Glutamatergic neuron (in vitro differentiated cells): ENCODE measurements around the gene RBMX. TPM values are rescaled to one million over a fixed set of nuclear protein-coding genes. Genes with fewer than 3 reads are reported as not detected.
"Not testable (repeated sequence)": the region's sequence is repeated elsewhere in the genome, so short reads cannot be mapped to it uniquely, and the experiment has no call there.

Source experiments
- DNase-seq: peaks from one replicate; pipeline ENCODE4 v3.0.0; 2022
- H3K27ac Mint-ChIP-seq: one replicate; pipeline ENCODE4 v1.8.0; 2020; ENCODE audit warnings: mild to moderate bottlenecking, mixed read lengths, inconsistent platforms; ENCODE audit not compliant: unreplicated experiment
- H3K27me3 Mint-ChIP-seq: one replicate; pipeline ENCODE4 v1.8.0; 2020; ENCODE audit warnings: mild to moderate bottlenecking, moderate library complexity, mixed read lengths, inconsistent platforms; ENCODE audit not compliant: unreplicated experiment
- H3K36me3 Mint-ChIP-seq: one replicate; pipeline ENCODE4 v1.8.0; 2020; ENCODE audit warnings: mild to moderate bottlenecking, mixed read lengths, inconsistent platforms; ENCODE audit not compliant: unreplicated experiment
- H3K4me1 Mint-ChIP-seq: one replicate; pipeline ENCODE4 v1.8.0; 2020; ENCODE audit warnings: mild to moderate bottlenecking, low read depth, mixed read lengths, inconsistent platforms; ENCODE audit not compliant: unreplicated experiment
- H3K4me3 Mint-ChIP-seq: one replicate; pipeline ENCODE4 v1.8.0; 2020; ENCODE audit warnings: mild to moderate bottlenecking, mixed read lengths, inconsistent platforms; ENCODE audit not compliant: unreplicated experiment
- H3K9me3 Mint-ChIP-seq: one replicate; pipeline ENCODE4 v1.8.0; 2020; ENCODE audit warnings: mild to moderate bottlenecking, moderate library complexity, mixed read lengths, inconsistent platforms; ENCODE audit not compliant: unreplicated experiment
- CTCF ChIP-seq: fragments of 200-600 bp; sonication (generic); IDR thresholded peaks from one replicate; pipeline ENCODE4 v1.5.0; 2021; ENCODE audit not compliant: partially characterized antibody, unreplicated experiment
- total RNA-seq: library from RNA; stranded (reverse); fragmentation: NEBNext Ultra II Directional; extraction: Animal tissue kit (Norgen Biotek cat#: 25700); gene quantifications from one replicate; pipeline ENCODE4 v1.2.1, GENCODE V29; 2021; ENCODE audit not compliant: unreplicated experiment

The RBMX gene
- total RNA-seq, 1 donor from 2014 or later = 246 TPM

- Mint-ChIP-seq H3K27me3 (peaks cover 1% of the 10 kb centered on the region), H3K27ac (no peak overlapping the region), H3K36me3 (no peaks in the 10 kb centered on the region), H3K4me3 (no peak overlapping the region), H3K9me3 (peaks cover 2% of the 10 kb centered on the region), H3K4me1 (no peaks in the 10 kb centered on the region)
- TF ChIP-seq CTCF = no peak
- DNase-seq = no peak
Measured at GRCh38 chrX:136892412-136892811, 11.9 kb upstream of the RBMX start.

DNA sequence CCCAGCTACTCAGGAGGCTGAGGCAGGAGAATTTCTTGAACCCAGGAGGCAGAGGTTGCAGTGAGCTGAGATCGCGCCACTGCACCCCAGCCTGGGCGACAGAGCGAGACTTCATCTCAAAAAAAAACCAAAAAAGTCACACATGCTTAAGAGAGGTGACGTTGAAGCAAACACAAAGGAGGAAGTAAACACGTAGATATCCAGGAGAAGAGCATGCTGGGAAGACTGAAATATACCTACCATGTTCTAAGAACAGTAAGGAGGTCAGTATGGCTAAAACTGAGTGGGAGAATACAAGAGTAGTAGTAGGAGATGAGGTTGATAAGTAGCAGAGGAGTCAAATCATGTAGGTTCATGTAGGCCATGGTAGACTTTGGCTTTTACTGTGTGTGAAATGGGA is 10.1 kb upstream of the RBMX start:
- H3K27ac Mint-ChIP-seq, H3K9me3 Mint-ChIP-seq, H3K4me3 Mint-ChIP-seq, H3K4me1 Mint-ChIP-seq, H3K27me3 Mint-ChIP-seq, H3K36me3 Mint-ChIP-seq, DNase-seq: not testable (repeated sequence)

GRCh38 chrX:136889269-136889668 is 8.7 kb upstream of the RBMX start:
- no peak for TF ChIP-seq CTCF
- no peaks in the 10 kb centered on the region for H3K27me3 Mint-ChIP-seq
- no peaks in the 10 kb centered on the region for H3K36me3 Mint-ChIP-seq
- H3K4me3 Mint-ChIP-seq = no peak overlapping the region
- H3K27ac Mint-ChIP-seq = no peak overlapping the region
- DNase-seq = no peak
- H3K4me1 Mint-ChIP-seq = peaks cover 1% of the 10 kb centered on the region
- peaks cover 2% of the 10 kb centered on the region for H3K9me3 Mint-ChIP-seq

DNA sequence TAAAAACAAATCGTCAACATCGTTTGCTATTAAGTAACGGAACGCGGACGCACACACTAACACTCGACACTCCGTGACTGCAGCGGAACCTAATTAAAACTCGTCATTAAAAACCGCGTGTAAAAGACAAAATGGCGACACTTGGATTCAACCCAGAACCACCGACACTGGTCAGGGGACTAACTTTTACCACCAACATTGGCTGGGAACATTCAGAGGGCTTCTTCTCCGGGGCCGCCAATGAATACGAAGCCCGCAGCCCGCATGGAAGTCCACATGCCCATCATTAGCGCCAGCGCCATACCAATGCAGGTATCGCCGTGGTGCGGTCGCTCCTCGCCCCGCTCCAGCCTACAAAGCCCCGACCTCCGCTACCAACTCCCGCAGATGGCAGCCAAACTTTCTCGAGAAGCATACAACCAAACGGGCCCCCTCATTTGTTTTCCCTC is 498 bp downstream of the RBMX start:
- Mint-ChIP-seq H3K9me3 (peaks cover 12% of the 10 kb centered on the region), H3K27me3 (peaks cover 5% of the 10 kb centered on the region), H3K36me3 (peaks cover 7% of the 10 kb centered on the region), H3K27ac (peak overlapping the region; percentile 97), H3K4me1 (peaks cover 15% of the 10 kb centered on the region), H3K4me3 (peak overlapping the region; percentile 97)
- TF ChIP-seq CTCF = no peak
- peak; percentile 14 for DNase-seq

GRCh38 chrX:136879001-136879687 is 1.4 kb downstream of the RBMX start:
- H3K4me3 Mint-ChIP-seq = peak overlapping the region; percentile 97
- H3K36me3 Mint-ChIP-seq = peaks cover 7% of the 10 kb centered on the region
- no peak for TF ChIP-seq CTCF
- DNase-seq = no peak
- H3K9me3 Mint-ChIP-seq = peaks cover 12% of the 10 kb centered on the region
- H3K27ac Mint-ChIP-seq = peak overlapping the region; percentile 97
- H3K27me3 Mint-ChIP-seq = peaks cover 5% of the 10 kb centered on the region
- peaks cover 14% of the 10 kb centered on the region for H3K4me1 Mint-ChIP-seq
